ENCODE data around the gene PDE1A.

Gene PDE1A

DNA sequence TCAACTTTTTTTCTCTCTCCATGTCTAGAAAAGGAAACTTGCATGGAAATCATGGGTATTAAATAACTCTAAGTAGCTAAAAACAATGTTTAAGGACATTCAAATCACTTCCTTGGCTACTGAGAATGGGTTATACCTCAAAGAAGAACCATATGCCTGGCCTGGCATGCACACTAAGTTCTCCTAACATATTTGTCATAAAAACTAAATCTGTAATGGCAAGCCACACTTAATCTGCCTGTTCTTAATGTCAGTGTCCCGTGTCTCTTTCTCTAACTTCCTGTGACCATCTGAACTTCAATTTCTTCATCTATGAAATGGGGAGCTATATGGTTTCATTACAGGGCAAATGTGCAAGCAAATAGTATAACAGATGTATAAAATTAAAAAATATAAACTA is 11.1 kb downstream of the PDE1A start:
- no peak for DNase-seq (ENCODE audit: low read depth)
- H3K4me3 ChIP-seq (ENCODE audit: low read depth, low read length), result no peak overlapping the region
- TF ChIP-seq, protein P1, sequence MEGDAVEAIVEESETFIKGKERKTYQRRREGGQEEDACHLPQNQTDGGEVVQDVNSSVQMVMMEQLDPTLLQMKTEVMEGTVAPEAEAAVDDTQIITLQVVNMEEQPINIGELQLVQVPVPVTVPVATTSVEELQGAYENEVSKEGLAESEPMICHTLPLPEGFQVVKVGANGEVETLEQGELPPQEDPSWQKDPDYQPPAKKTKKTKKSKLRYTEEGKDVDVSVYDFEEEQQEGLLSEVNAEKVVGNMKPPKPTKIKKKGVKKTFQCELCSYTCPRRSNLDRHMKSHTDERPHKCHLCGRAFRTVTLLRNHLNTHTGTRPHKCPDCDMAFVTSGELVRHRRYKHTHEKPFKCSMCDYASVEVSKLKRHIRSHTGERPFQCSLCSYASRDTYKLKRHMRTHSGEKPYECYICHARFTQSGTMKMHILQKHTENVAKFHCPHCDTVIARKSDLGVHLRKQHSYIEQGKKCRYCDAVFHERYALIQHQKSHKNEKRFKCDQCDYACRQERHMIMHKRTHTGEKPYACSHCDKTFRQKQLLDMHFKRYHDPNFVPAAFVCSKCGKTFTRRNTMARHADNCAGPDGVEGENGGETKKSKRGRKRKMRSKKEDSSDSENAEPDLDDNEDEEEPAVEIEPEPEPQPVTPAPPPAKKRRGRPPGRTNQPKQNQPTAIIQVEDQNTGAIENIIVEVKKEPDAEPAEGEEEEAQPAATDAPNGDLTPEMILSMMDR (IDR thresholded peaks at IDR 0.05; ENCODE audit: insufficient read depth, low read depth, low read length, missing control alignments), result no peak

DNA sequence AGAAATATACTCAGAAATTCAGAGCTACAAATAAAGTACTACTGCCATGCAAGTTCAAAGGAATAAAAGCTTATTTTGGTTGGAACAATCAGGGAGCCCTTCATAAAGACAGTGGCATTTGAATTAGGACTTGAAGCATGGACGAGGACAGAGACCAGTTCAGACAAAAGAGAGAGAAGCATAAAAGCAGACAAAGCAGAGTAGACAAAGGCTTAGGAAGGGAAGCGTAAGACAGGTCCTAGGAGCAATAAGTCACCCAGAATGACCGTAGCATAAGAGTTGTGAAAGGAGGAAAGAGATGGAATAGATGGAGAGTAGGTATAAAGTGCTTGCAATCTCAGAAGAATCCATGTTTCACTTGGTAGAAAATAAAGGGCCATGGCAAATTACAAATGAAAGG is 14.0 kb downstream of the PDE1A start:
- DNase-seq (ENCODE audit: low read depth), result no peak
- TF ChIP-seq, protein P1 (IDR thresholded peaks at IDR 0.05; ENCODE audit: insufficient read depth, low read depth, low read length, missing control alignments), result no peak
- H3K4me3 ChIP-seq (ENCODE audit: low read depth, low read length), result no peak overlapping the region

DNA sequence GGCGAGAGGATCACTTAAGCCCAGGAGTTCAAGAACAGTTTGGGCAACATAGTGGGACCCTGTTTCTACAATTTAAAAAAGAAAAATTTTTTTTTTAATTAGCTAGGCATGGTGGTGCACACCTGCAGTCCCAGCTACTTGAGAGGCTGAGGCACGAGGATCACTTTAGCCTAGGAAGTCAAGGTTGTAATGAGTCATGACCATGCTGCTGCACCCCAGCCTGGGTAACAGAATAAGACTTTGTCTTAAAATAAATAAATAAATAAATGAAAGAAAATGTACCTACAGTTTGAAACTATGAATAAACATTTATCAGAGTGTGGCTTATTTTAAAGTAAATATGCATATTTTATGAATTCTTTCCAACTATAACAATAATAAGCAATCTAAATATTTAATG is 16.7 kb downstream of the PDE1A start:
- TF ChIP-seq, protein P1 (IDR thresholded peaks at IDR 0.05; ENCODE audit: insufficient read depth, low read depth, low read length, missing control alignments), result no peak
- no peak overlapping the region for H3K4me3 ChIP-seq (ENCODE audit: low read depth, low read length)
- DNase-seq (ENCODE audit: low read depth), result no peak

DNA sequence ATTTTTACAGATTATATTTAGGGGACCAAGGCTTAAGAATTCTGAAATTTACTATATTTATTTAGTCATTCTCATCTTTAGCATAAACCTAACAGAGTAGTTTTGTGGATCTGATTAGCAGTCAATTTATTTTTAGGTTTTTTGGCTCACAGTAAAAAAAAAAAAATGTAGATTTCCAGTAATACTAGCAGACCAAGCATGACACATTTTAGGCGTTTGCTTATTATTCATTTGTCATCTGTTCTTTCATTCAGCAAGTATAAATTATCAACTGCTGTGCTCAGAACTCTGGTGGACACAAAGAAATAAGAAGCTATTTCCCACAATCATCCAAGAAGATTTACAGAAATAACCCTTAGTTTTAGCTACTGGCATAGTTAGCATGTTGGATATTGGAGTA is 20.6 kb downstream of the PDE1A start:
- TF ChIP-seq, protein P1 (IDR thresholded peaks at IDR 0.05; ENCODE audit: insufficient read depth, low read depth, low read length, missing control alignments), result no peak
- no peak overlapping the region for H3K4me3 ChIP-seq (ENCODE audit: low read depth, low read length)
- DNase-seq (ENCODE audit: low read depth), result no peak

DNA sequence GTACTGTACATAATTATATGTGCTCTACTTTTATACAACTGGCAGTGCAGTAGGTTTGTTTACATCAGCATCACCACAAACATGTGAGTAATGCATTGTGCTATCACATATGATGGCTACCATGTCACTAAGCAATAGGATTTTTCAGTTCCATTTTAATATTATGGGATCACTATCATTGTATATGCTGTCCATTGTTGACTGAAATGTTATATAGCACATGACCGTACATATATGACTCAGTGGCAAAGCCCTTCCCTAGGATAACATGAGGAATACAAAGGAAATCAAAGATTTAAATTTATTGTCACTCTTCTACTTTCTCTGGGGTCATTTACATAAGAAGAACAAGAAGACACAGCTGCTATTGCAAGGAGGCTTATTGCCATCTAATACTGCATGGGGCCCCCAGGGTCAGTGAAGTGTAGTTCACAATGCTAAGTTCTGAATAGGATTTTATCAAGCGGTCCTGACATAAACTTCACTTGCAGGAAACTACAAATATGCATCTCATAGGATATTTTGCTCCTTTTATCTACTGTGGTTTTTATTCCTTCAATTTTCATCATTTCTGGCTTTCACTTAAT is 21.8 kb downstream of the PDE1A start:
- no peak overlapping the region for H3K4me3 ChIP-seq (ENCODE audit: low read depth, low read length)
- no peak for DNase-seq (ENCODE audit: low read depth)
- TF ChIP-seq, protein P1 (IDR thresholded peaks at IDR 0.05; ENCODE audit: insufficient read depth, low read depth, low read length, missing control alignments), result no peak

DNA sequence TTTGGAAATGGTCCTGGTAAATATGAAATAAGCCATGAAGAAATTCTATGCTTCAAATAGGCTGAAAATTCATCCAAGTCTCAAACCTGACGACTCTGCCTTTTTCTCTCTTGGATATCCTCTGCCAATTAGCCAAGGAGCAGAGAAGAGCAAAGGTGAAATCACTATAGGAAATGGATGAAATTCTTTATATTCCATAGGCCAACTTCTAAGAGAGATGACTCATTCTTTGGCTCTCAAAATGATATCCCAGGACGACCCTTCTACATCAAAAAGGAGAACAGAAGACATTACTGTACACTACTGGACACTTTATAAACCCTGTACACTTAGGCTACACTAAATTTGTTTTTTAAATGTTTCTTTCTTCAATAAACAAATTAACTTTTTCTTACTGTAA is 22.7 kb downstream of the PDE1A start:
- DNase-seq (ENCODE audit: low read depth), result no peak
- TF ChIP-seq, protein P1 (IDR thresholded peaks at IDR 0.05; ENCODE audit: insufficient read depth, low read depth, low read length, missing control alignments), result no peak
- H3K4me3 ChIP-seq (ENCODE audit: low read depth, low read length), result no peak overlapping the region

DNA sequence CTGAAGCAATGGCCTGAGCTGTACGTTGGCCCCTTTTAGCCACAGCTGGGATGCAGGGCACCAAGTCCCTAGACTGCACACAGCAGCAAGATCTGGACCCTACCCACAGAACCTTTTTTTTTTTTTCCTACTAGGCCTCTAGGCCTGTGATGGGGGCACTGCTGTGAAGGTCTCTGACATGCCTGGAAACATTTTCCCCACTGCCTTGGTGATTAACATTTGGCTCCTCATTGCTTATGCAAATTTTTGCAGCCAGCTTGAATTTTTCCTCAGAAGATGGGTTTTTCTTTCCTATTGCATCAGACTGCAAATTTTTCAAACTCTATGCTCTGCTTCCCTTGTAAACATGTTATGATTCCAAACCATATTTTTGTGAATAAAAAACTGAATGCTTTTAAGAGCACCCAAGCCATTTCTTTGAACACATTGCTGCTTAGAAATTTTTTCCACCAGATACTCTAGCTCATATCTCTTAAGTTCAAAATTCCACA is 33.5 kb downstream of the PDE1A start:
- TF ChIP-seq, protein P1 (IDR thresholded peaks at IDR 0.05; ENCODE audit: insufficient read depth, low read depth, low read length, missing control alignments), result no peak
- H3K4me3 ChIP-seq (ENCODE audit: low read depth, low read length), result no peak overlapping the region
- DNase-seq (ENCODE audit: low read depth), result no peak

Data from GM12865 (cell line).